Activated CD8-positive, alpha-beta memory T cell treated with anti-CD3 and anti-CD28 coated beads for 48 hours (primary cell): ENCODE data around the gene CPNE9.
A peak's percentile ranks its signal among the peaks of the same experiment; 100 is the strongest.
"Not testable (repeated sequence)": the region's sequence is repeated elsewhere in the genome, so short reads cannot be mapped to it uniquely, and the experiment has no call there.

Experiments
- DNase-seq, 3 experiments: peaks; one replicate each; pipeline ENCODE4 v3.0.0-alpha.2; 2020; ENCODE audit warnings: low read depth in 2 of 3, low spot score in 2 of 3

The CPNE9 gene

DNA sequence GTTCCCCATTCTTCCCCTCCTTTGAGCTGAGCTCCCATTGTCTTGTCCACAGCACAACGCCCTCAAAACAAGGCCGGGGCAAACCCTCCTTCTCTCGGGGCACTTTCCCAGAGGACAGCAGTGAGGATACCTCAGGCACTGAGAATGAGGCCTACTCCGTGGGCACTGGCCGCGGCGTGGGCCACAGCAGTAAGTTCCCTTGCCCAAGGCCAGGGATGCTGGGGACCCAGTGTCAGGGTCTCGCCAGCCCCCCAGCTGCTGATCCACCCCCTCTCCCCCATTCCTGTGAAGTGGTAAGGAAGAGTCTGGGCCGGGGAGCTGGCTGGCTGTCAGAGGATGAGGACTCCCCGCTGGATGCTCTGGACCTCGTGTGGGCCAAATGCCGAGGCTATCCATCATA, 41.9 kb downstream of the CPNE9 start:
- no peak for DNase-seq

DNA sequence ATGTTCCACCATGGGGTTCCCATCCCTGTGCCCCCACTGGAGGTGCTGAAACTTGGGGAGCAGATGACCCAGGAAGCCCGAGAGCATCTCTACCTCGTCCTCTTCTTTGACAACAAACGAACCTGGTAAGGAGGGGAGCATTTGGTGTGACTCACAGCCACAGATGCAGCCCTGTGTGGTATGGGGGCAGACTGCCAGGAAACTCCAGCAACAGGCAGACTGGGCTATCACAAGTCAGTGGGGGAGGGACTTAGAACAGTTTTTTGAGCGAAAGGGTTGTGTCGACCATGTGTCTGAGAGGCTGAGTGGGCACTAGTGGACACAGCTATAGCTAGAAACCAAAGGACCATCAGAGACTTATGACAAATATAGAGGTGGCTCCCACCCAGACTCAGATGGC, 42.7 kb downstream of the CPNE9 start:
- no peak for DNase-seq

DNA sequence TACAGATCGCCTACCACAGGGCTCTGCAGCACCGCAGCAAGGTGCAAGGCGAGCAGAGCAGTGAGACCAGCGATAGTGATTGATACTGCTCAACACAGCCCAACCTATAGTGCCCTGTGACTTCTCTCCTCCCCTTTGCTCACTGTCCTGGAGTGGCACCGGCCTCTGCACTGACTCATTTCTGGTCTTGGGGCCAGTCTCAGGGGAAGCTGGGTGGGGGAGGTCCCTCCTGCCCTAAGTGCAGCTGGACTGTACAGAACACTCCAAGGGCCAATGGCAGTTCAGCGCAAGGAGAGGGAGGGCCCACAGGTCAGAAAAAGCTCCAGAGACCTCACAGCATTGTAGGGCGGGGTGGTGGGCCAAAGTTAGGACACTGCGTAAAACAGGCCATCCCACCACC, 43.6 kb downstream of the CPNE9 start:
- DNase-seq, result no peak

DNA sequence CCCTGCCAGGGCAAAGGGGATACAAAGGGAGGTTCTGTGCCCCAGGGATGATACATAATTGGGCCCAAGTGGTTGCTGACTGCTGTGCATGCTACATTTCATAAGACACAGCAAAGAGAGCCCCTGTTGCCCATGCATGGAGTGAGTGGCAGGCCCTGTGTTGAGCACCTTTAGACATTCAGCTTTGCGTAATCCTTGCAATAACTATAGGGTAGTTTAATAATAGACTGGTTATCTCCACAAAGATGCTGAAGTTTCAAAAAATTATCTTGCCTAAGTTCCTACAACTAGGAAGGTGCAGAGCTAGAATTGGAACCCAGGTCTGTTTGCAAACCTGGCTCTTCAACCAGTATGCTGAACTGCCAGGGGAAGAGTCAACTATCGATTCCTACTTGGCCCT, 44.4 kb downstream of the CPNE9 start:
- DNase-seq, result no peak

DNA sequence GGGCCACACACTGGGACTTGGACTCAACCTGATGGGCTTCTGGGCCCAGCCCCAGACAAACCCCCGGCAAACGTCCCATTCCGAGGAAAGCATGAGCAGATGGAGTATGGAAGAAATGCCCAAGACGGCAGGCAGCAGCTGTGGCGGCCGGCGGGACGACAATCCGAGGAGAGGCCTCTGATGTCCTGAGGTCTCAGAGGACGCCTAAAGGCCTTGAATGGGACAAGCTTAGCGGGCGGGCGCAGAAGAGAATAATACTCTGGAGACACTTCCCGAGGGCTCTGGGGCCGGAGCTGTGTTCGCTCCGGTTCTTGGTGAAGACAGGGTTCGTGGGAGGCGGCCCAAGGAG, 45.6 kb downstream of the CPNE9 start:
- DNase-seq, result no peak

DNA sequence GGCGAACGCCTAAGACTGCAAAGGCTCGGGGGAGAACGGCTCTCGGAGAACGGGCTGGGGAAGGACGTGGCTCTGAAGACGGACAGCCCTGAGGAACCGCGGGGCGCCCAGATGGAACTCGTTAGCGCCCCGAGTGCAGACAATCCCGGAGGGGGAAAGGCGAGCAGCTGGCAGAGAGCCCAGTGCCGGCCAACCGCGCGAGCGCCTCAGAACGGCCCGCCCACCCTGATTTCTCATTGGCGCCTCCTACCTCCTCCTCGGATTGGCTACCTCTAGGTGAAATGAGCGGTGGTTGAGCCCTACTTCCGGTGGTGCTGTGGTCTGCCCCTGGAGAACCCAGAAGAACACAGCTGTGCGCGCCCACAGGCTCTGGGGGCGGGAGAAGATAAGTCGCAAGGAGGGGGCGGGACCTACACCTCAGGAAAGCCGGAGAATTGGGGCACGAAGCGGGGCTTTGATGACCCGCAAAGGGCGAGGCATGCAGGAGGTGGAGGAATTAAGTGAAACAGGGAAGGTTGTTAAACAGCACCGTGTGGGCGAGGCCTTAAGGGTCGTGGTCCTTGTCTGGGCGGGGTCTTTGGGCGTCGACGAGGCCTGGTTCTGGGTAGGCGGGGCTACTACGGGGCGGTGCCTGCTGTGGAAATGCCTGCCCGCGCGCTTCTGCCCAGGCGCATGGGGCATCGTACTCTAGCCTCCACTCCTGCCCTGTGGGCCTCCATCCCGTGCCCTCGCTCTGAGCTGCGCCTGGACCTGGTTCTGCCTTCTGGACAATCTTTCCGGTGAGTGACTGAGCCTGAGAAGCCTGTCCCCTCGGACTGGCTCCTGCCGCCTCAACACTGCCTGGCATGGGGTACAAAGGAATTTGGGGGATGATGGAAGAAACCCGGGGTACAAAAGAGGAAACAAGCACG, 46.3 kb downstream of the CPNE9 start, which contains the start of gene OGG1:
Gene OGG1 (plus strand): TSS at position 308 of the 911 bp plus-strand sequence. CDS start 335 bp downstream, at position 643.
- peak; percentile 88 to 93 (median 90) for DNase-seq

DNA sequence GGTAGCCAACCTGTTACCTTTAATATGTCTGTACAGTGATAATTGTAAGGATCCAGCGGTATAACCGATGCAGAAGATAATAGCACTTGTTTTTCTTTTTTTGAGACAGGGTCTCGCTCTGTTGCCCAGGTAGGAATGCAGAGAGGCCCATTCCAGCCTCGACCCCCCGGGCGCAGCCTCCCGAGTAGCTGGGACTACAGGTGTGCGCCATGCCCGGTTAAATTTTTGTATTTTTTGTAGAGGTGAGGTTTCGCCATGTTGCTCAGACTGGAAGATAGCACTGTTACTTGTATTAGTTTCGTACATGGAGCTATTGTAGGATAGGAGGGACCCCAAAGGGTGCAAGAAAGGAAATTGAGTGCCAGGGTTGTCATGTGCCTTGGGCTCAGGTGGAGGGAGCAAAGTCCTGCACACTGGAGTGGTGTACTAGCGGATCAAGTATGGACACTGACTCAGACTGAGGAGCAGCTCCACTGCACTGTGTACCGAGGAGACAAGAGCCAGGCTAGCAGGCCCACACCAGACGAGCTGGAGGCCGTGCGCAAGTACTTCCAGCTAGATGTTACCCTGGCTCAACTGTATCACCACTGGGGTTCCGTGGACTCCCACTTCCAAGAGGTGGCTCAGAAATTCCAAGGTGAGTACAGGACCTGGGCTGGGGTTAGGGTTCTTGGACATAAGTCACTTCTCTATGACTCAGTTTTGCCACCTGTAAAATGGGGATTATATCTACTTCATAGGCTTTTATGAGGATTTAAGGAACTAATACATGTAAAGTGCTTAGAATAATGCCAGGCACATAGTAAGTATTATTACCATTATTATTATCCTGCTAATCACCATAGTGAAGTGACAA, 47.2 kb downstream of the CPNE9 start:
- DNase-seq, result no peak

DNA sequence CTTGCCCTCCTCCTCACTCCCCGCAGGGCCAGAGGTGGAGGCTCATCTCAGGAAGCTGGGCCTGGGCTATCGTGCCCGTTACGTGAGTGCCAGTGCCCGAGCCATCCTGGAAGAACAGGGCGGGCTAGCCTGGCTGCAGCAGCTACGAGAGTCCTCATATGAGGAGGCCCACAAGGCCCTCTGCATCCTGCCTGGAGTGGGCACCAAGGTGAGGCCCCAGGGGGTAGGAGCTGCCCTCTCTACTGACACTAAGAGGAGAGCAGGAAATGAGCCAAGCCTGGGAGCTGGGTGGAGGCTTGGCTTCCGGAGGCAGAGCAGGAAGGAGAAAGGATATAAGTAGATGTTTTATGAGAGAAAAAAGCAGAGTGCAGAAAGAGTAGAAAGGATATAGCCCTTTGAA, 51.0 kb downstream of the CPNE9 start:
- no peak for DNase-seq

DNA sequence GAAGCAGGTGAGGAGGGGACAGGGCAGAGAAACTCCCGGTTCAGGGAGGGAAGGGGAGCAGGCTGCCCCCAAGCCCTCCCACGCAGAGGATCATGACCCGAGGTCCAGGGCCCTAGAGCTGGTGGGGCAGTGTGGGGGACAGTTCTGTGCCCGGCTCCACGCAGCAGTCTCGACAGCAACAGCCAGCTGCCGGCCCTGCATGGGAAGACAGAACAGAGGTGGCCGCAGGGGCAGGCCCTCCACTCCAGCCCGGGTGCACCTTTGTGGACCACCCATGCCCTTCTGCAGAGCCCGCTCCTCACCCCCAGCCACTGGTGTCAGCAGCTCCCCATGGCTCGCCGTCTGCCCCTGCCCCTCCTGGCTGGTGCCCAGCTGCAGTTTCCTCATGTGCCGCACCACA, 53.8 kb downstream of the CPNE9 start:
- DNase-seq, result no peak

DNA sequence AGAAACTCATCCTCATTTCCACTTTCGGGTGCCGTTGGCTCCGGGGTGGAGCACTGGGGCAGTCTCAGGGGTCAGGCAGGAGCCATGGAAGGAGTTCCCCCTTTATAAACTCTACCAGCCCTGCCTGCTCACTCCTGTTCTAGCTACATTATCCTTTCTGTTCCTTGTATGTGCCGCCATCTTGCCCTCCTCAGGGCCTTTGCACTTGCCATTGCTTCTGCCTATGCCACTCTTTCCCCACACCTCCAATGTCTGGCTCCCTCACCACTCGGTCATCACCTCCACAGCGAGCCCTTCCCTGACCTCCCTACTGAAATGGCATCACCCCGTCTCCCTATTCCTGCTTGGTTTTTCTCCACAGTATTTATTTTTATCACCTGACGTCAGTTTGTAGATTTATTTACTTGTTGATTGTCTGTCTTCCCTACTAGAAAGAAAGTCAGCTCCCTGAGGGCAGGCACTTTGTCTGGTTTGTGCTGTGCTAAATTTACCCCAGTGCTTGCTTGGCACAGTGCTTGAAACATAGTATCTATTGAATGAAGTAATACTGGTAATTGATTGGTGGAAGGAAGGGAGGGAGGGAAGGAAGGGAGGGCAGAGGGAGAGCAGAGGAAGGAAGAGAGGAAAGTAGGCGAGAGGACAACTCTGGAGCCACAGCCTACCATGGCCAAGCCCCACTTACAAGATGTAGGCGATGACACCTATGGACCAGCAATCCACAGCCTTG, 57.3 kb downstream of the CPNE9 start:
- no peak for DNase-seq

DNA sequence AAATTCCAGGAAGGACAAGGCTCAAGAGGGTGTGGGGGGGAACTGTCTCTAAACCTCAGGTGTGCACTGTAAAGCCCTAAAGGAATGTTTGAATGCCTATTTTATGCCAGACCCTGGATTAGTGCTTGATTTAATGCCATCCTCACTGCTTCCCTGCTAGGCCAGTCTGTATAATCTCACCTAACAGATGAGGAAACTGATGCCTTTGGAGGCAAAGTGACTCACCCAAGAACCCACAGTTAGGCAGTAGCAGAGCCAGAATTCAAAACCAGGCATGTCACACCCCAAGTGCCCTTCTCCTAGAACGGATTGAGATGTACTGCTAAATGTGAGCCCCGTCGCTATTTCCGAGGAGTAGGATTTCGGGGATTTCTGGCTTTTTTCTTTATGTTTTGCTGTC, 58.3 kb downstream of the CPNE9 start:
- DNase-seq, result no peak

DNA sequence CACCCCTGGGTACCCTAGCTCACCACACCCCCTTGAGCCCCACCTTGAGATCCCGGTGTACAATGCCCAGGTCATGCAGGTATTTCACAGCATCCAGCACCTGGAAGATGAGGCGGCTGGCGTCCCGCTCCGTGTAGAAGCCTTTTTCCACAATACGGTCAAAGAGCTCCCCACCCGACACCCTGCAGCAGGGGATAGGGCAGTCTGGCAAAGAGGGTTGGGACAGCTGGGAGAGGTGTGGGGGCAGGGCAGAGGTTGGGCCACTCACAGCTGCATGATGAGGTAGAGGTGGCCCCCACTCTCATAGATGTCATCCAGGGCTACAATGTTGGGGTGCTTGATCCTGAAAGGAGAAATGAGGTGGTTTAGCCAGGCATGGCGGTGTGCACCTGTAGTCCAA, 59.2 kb downstream of the CPNE9 start:
- DNase-seq, result no peak

DNA sequence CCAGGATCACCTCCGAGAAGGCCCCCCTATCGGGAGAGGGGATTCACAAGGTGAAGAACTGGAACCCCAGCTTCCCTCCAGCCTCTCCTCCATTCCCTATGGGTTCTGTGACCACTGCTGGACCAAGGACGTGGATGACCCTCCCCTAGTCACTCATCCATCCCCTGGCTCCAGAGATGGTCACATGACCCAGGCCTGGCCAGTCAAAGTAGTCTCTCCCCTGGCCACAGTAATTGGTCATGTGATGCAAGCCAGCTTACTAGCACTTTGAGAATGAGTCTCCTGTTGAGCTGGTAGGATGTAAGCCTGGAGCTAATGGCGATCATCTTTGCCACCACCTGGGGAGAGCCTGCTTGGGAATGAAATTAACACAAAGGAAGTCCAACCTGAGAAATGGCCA, 62.2 kb downstream of the CPNE9 start:
- DNase-seq, result no peak

DNA sequence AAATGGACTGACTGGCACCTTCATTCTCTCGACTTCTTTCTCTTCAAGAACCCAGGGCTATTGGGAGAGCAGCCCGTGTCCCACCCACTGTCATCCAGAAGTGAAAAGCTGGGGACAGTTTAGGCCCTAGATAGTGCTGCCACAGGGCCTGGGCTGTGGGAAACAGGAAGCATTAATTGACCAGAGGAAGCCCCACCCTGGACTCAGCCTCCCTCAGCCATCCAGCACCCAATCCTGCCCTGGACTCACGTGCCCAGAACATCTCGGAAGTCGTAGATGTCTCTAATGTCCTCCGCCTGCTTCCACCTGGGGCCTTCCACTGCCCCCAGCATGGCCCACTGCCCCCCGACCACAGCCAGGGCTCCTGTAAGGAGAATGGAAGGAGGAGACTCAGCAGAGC, 63.8 kb downstream of the CPNE9 start:
- DNase-seq, result no peak

DNA sequence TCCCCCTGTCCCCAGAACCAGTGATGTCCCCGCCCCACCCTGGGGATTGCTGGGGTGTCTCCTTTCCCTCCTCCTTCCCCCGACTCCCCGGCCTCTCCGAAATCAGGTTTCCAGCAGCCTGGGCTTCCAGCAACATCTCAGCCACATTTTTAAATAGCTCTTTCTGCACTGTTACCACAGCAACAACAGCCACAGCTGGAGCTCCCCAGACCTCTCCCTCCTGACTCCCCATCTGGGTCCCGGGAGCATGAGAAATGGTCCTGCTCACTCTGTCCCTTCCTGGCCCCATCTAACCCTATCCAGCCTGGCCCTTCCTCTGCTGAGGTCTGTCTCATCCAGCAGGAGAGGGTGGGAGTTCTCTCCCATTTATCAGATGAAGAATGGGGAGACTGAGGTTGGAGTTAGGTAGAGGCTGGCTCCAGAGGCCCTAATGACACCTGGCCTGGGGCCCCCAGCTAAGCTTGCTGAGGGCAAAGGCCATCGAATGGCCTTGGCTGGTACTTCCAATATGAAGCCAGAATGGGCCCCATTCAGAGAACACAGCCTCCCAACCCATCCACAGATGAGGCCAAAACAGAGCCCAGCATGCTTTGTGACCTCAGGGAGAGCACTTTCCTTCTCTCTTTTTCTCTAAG, 64.6 kb downstream of the CPNE9 start:
- DNase-seq, result no peak

DNA sequence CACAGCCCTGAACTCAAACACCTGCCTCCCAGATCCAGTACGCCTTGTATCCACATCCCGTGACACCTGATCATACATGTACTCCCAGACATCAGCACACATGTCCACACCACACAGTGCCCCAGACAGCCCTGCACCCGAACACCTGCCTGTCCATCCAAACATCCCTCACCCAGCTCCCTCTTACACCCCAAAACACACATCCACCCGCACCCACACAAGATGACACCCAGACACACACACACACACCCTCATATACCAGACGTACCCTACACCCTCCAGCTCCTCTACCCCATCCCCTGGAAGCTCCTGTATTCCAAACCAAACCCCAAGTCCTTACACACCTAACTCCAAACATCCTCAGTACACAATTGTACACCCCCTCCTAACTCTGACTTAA, 65.4 kb downstream of the CPNE9 start:
- DNase-seq, result no peak

DNA sequence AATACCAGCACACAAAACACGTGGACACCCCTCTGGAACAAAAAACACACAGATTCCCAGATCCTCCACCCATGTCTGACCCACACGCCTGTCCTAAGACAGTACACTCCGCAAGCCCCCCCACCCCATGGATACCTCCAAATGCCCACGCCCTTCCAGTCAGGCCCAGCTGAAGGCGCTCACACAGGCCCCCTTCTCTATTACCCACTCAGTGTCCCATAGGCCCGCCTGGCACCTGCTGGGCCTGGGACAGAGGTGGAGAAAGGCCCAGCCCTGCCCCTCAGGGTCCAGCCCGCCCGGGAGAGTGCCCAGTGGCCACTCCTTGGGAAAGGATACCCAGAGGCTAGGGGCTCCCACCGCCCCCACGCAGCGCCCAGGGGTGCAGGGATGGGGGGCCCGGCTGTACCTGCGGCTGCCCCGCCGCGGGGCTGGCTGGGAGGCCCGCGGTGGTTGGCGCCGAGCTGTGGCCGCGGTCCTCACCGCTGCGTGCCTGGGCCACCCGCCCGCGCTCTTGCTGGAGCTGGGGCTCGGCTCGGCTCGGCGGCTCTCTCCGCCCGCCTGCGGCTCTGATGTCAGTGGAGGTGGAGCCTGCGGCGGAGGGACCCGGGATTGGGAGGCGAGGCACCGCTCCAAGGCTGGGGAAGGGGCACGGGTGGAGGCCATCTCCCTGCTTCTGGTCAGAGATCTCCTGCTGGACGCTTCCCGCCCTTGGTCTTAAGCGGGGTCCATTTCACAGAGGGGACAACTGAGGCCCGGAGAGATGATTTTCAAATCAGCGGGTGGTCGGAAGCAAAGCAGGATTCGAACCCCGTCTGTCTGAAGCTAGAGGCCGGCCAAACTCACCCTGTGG, 66.0 kb downstream of the CPNE9 start, which contains the start of gene CAMK1:
Gene CAMK1 (minus strand): TSS at position 522 of the 850 bp plus-strand sequence. CDS start 2,198 bp downstream, outside the sequence.
- DNase-seq, result no peak

DNA sequence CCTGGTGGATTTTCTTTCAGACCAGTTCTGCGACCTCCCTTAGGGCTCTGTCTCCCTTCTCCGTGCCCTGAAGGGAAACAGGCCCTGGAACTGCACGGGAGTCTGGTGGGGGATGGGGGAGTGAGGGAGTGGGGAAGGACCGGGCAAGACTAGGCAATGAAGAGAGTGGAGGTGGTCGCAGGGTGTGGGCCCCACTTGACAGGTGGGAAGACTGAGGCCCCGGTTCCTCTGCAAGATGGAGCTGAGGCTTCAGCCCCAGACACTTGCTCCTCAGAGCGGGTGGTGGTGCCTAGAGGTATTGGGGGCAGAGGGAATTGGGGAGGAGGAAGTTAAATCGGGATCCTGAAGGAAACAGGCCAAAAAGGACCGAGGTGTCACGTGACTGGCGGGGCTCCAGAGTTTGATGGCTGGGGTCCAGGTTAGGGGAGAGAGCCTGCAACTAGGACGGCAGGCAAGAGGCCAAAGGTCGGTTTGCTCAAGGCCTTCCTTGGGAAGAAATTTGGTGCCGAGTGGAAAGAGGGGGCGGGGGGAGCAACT, 66.7 kb downstream of the CPNE9 start:
- DNase-seq, result no peak

DNA sequence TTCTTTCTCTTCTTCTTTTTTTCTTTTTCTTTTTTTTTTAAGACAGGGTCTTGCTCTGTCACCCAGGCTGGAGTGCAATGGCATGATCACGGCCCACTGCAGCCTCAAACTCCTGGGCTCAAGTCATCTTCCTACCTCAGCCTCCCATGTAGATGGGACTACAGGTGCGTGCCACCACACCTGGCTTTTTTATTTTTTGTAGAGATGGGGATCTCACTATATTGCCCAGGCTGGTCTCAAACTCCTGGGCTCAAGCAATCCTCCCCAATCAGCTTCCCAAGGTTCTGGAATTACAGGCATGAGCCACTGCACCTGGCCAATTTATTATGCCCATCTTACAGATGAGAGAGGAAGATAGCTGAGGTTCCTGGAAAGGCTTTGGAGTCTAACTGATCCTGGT, 67.4 kb downstream of the CPNE9 start:
- DNase-seq, result not testable (repeated sequence)
